HepG2 (cell line): Measurements from ENCODE around the gene MIS18A. TPM values are rescaled to one million over a fixed set of nuclear protein-coding genes. Genes with fewer than 3 reads are reported as not detected.

Experiments used
- CBX1 ChIP-seq: IDR thresholded peaks from one replicate; pipeline ENCODE4 v1.6.1; 2016; ENCODE audit warnings: antibody characterized with exemption, low read depth
- CEBPG ChIP-seq: IDR thresholded peaks from 2 replicates; pipeline ENCODE4 v1.6.1; 2016
- RAD21 ChIP-seq: fragments of 450-650 bp; formaldehyde crosslinking; IDR thresholded peaks from 2 replicates; pipeline ENCODE4 v1.5.0; 2020; ENCODE audit warnings: mild to moderate bottlenecking
- RXRA ChIP-seq: sonication (generic); formaldehyde crosslinking; IDR thresholded peaks from 2 replicates; pipeline ENCODE4 v1.5.1; 2020; ENCODE audit warnings: missing genetic modification reagents
- SRSF1 ChIP-seq: fragments of 200-400 bp; formaldehyde crosslinking; optimal IDR thresholded peaks from 2 replicates; pipeline ENCODE3; 2017; ENCODE audit warnings: mild to moderate bottlenecking, low read depth, low read length, moderate library complexity
- ZKSCAN1 ChIP-seq: fragments of 150-350 bp; IDR thresholded peaks from 2 replicates; pipeline ENCODE4 v1.6.1; 2014; ENCODE audit warnings: low read length
- ZNF121 ChIP-seq: sonication (generic); formaldehyde crosslinking; IDR thresholded peaks from 2 replicates; pipeline ENCODE4 v1.5.0; 2020; ENCODE audit warnings: mild to moderate bottlenecking, missing genetic modification reagents
- ZNF124 ChIP-seq: sonication (generic); formaldehyde crosslinking; IDR thresholded peaks from 2 replicates; pipeline ENCODE4 v1.4.0; 2020; ENCODE audit warnings: missing genetic modification reagents
- ZNF331 ChIP-seq: sonication (generic); formaldehyde crosslinking; IDR thresholded peaks from 2 replicates; pipeline ENCODE4 v1.4.0; 2020; ENCODE audit warnings: missing genetic modification reagents
- ZNF652 ChIP-seq: IDR thresholded peaks from 2 replicates; pipeline ENCODE4 v1.6.1; 2016; ENCODE audit warnings: low read depth, borderline replicate concordance
- polyA plus RNA-seq, 8 experiments: library from polyadenylated mRNA; depleted of rRNA in 3 of 8; stranded (reverse) in 7 of 8; unstranded in 1 of 8; fragments of >200 nt; fragmentation: Illumina TruSeq in 4 of 8; extraction: Trizol in 4 of 8; gene quantifications; 2 replicates each; pipeline versions ENCODE4 v1.2.1 to v1.2.3, GENCODE V29; 2011 to 2016; ENCODE audit warnings: low read depth in 4 of 8, missing spikeins in 1 of 8, mixed read lengths in 1 of 8; ENCODE audit not compliant: insufficient read depth in 1 of 8
- total RNA-seq, 5 experiments: library from RNA; depleted of rRNA; stranded (reverse); fragments of >200 nt; fragmentation: Illumina TruSeq; extraction: Trizol; gene quantifications; 2 replicates each; pipeline ENCODE4 v1.2.3, GENCODE V29; 2016; ENCODE audit warnings: low read depth in 1 of 5
- TF ChIP-seq, protein P1 (sequence below): sonication (generic); formaldehyde crosslinking; IDR thresholded peaks from 2 replicates; pipeline ENCODE4 v1.4.0; 2020; ENCODE audit warnings: missing genetic modification reagents
- TF ChIP-seq, protein P2 (sequence below): sonication (generic); formaldehyde crosslinking; IDR thresholded peaks from 2 replicates; pipeline ENCODE4 v1.4.0; 2020; ENCODE audit warnings: missing genetic modification reagents
- TF ChIP-seq, protein P3 (sequence below): sonication (generic); formaldehyde crosslinking; IDR thresholded peaks from 2 replicates; pipeline ENCODE4 v1.8.1; 2022; ENCODE audit warnings: mild to moderate bottlenecking, missing genetic modification reagents
- TF ChIP-seq, protein P4 (sequence below): sonication (generic); formaldehyde crosslinking; IDR thresholded peaks from 2 replicates; pipeline ENCODE4 v1.4.0; 2020; ENCODE audit warnings: missing genetic modification reagents, borderline replicate concordance

Gene MIS18A
- total and polyA plus RNA-seq, 2 of the 13 experiments (the other 11 are each of a cell fraction or from before 2014, with no cell fraction given): 11.2 to 41.4 TPM

DNA sequence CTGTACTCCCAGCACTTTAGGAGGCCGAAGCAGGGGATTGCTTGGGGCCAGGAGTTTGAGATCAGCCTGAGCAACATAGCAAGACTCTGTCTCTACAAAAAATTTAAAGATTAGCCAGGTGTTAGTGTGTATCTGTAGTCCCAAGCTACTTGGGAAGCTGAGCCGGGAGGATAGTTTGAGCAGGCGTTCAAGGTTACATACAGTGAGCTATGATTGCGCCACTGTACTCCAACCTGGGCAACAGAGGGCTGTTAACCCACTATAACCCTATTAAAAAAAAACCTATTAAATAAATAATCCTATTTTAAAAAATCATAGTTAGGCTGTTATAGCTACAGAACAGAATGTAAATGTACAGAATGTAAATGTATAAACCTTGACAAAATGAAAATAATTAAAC is 2.2 kb downstream of the MIS18A start (continued):
- TF ChIP-seq, protein P1, sequence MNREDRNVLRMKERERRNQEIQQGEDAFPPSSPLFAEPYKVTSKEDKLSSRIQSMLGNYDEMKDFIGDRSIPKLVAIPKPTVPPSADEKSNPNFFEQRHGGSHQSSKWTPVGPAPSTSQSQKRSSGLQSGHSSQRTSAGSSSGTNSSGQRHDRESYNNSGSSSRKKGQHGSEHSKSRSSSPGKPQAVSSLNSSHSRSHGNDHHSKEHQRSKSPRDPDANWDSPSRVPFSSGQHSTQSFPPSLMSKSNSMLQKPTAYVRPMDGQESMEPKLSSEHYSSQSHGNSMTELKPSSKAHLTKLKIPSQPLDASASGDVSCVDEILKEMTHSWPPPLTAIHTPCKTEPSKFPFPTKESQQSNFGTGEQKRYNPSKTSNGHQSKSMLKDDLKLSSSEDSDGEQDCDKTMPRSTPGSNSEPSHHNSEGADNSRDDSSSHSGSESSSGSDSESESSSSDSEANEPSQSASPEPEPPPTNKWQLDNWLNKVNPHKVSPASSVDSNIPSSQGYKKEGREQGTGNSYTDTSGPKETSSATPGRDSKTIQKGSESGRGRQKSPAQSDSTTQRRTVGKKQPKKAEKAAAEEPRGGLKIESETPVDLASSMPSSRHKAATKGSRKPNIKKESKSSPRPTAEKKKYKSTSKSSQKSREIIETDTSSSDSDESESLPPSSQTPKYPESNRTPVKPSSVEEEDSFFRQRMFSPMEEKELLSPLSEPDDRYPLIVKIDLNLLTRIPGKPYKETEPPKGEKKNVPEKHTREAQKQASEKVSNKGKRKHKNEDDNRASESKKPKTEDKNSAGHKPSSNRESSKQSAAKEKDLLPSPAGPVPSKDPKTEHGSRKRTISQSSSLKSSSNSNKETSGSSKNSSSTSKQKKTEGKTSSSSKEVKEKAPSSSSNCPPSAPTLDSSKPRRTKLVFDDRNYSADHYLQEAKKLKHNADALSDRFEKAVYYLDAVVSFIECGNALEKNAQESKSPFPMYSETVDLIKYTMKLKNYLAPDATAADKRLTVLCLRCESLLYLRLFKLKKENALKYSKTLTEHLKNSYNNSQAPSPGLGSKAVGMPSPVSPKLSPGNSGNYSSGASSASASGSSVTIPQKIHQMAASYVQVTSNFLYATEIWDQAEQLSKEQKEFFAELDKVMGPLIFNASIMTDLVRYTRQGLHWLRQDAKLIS (CRISPR knock-in tag): no peak
- 0 out of 2 replicates have a peak, but pooled peaks have one; percentile 24 for TF ChIP-seq ZNF124 (CRISPR knock-in tag)
- no peak for TF ChIP-seq RXRA (CRISPR knock-in tag)
- peak; percentile 84 for TF ChIP-seq ZNF652 (CRISPR knock-in tag)
- 0 out of 2 replicates have a peak, but pooled peaks have one; percentile 15 for TF ChIP-seq ZNF331
- TF ChIP-seq, protein P2, sequence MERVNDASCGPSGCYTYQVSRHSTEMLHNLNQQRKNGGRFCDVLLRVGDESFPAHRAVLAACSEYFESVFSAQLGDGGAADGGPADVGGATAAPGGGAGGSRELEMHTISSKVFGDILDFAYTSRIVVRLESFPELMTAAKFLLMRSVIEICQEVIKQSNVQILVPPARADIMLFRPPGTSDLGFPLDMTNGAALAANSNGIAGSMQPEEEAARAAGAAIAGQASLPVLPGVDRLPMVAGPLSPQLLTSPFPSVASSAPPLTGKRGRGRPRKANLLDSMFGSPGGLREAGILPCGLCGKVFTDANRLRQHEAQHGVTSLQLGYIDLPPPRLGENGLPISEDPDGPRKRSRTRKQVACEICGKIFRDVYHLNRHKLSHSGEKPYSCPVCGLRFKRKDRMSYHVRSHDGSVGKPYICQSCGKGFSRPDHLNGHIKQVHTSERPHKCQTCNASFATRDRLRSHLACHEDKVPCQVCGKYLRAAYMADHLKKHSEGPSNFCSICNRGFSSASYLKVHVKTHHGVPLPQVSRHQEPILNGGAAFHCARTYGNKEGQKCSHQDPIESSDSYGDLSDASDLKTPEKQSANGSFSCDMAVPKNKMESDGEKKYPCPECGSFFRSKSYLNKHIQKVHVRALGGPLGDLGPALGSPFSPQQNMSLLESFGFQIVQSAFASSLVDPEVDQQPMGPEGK (CRISPR knock-in tag): 0 out of 2 replicates have a peak, but pooled peaks have one; percentile 13
- TF ChIP-seq SRSF1: no peak
- no peak for TF ChIP-seq CBX1
- TF ChIP-seq RAD21: no peak
- TF ChIP-seq CEBPG (CRISPR knock-in tag): peak; percentile 83
- TF ChIP-seq ZNF121: peak; percentile 59; the same call in 1 of the 2 replicates
- TF ChIP-seq ZKSCAN1: no peak
- TF ChIP-seq, protein P3, sequence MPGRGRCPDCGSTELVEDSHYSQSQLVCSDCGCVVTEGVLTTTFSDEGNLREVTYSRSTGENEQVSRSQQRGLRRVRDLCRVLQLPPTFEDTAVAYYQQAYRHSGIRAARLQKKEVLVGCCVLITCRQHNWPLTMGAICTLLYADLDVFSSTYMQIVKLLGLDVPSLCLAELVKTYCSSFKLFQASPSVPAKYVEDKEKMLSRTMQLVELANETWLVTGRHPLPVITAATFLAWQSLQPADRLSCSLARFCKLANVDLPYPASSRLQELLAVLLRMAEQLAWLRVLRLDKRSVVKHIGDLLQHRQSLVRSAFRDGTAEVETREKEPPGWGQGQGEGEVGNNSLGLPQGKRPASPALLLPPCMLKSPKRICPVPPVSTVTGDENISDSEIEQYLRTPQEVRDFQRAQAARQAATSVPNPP (CRISPR knock-in tag): no peak
- TF ChIP-seq, protein P4, sequence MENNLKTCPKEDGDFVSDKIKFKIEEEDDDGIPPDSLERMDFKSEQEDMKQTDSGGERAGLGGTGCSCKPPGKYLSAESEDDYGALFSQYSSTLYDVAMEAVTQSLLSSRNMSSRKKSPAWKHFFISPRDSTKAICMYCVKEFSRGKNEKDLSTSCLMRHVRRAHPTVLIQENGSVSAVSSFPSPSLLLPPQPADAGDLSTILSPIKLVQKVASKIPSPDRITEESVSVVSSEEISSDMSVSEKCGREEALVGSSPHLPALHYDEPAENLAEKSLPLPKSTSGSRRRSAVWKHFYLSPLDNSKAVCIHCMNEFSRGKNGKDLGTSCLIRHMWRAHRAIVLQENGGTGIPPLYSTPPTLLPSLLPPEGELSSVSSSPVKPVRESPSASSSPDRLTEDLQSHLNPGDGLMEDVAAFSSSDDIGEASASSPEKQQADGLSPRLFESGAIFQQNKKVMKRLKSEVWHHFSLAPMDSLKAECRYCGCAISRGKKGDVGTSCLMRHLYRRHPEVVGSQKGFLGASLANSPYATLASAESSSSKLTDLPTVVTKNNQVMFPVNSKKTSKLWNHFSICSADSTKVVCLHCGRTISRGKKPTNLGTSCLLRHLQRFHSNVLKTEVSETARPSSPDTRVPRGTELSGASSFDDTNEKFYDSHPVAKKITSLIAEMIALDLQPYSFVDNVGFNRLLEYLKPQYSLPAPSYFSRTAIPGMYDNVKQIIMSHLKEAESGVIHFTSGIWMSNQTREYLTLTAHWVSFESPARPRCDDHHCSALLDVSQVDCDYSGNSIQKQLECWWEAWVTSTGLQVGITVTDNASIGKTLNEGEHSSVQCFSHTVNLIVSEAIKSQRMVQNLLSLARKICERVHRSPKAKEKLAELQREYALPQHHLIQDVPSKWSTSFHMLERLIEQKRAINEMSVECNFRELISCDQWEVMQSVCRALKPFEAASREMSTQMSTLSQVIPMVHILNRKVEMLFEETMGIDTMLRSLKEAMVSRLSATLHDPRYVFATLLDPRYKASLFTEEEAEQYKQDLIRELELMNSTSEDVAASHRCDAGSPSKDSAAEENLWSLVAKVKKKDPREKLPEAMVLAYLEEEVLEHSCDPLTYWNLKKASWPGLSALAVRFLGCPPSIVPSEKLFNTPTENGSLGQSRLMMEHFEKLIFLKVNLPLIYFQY: no peak
